Glomerular visceral epithelial cell (primary cell): ENCODE measurements around the gene GSK3A.

Source experiments
- DNase-seq: peaks from one replicate; pipeline ENCODE4 v3.0.0-alpha.2; 2016; ENCODE audit errors: extremely low spot score

The GSK3A gene

DNA sequence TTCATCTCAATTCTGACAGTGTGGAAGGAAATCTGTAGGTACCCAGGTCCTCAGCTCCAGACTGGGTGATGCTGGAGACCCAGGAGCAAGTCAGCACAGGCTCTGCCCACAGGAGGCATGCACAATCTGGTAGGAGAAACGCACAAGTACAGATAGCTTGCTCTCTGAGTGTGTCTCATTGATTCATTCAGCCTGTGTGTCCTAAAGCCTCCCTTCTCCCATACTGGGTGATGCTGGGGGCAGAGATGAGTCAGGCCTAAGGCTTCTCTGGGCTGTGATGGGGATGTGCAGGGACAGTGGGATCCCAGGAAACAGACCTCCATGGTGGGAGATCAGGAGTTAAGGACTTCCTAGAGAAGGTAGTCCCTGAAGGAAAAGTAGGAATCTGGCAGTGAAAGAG is 15.5 kb downstream of the GSK3A start:
- DNase-seq, result no peak

GRCh38 chr19:42225718-42226292 is 16.6 kb downstream of the GSK3A start:
- no peak for DNase-seq

DNA sequence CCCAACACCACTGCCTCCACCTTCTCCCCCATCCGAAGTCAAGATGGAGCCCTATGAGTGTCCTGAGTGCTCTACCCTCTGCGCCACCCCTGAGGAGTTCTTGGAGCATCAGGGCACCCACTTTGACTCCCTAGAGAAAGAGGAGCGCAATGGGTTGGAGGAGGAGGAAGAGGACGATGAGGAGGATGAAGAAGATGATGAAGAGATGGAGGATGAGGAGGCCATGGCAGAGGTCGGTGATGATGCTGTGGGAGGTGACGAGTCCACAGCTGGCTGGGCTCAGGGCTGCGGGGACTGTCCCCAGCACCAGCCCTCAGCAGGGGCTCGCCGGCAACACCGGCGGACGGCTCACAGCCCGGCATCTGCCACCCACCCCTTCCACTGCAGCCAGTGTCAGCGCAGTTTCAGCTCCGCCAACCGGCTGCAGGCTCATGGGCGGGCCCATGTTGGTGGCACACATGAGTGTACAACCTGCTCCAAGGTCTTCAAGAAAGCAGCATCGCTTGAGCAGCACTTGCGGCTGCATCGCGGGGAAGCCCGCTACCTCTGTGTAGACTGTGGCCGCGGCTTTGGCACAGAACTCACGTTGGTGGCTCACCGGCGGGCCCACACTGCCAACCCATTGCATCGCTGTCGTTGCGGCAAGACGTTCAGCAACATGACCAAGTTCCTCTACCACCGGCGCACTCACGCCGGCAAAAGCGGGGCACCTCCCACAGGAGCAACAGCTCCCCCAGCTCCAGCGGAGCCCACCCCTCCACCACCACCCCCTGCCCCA is 17.3 kb downstream of the GSK3A start:
- no peak for DNase-seq

- DNase-seq, result no peak
Observed at GRCh38 chr19:42220751-42221097, 21.7 kb downstream of the GSK3A start.

GRCh38 chr19:42219812-42220750 is 22.3 kb downstream of the GSK3A start, which contains the start of gene ZNF526:
Gene ZNF526 (plus strand): TSS chr19:42220312. CDS start chr19:42224404, 4,092 bp downstream.
- DNase-seq, result peak; percentile 98

DNA sequence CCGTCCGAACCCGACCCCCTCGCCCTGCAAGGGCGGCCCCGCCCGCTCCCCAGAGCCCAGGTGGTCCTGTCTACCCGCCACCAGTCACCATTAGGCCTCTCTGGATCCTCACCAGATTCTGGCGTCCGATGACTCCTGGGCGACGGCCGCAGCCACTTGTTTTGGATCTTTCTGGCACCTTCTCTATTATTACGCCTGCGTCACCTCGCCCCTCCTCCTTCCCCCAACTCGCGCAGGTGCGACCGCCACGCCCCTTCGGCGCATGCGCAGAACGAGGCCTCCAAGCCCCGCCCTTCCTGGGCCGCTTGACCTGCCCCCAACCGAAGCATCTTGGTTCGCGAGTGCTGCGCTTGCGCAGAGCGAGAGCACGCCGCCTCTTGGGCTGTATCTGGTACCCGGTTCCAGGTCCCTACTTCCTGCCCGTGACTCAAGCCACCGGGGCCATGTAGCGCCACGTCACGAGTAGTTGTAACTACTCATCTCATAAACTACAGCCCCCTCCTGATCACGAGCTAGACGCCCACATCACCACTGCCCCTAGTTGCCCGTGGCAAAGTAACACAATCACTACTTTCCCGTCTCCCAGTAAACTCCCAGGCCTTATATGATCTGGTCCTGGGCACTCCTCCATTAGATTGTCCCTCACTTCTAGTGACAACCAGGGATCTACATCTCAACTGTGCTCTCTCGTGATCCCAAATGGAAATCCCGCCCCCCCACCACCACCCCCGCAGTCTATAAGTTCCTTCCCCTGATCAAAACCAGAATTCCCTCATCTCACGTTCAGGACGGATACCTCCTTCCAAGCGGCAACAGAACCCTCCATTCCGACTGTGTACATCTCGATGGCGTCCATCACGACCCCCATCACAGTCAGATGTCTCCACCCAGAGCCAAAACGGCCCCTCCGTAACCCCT is 24.6 kb downstream of the GSK3A start, which contains the start of gene DEDD2:
Gene DEDD2, minus strand, starts transcription at position 158 of the 918 bp plus-strand sequence. CDS start 670 bp downstream, outside the sequence.
- DNase-seq, result peak; percentile 99

- DNase-seq, result peak; percentile 21
Observed at GRCh38 chr19:42216653-42217519, 25.5 kb downstream of the GSK3A start.

DNA sequence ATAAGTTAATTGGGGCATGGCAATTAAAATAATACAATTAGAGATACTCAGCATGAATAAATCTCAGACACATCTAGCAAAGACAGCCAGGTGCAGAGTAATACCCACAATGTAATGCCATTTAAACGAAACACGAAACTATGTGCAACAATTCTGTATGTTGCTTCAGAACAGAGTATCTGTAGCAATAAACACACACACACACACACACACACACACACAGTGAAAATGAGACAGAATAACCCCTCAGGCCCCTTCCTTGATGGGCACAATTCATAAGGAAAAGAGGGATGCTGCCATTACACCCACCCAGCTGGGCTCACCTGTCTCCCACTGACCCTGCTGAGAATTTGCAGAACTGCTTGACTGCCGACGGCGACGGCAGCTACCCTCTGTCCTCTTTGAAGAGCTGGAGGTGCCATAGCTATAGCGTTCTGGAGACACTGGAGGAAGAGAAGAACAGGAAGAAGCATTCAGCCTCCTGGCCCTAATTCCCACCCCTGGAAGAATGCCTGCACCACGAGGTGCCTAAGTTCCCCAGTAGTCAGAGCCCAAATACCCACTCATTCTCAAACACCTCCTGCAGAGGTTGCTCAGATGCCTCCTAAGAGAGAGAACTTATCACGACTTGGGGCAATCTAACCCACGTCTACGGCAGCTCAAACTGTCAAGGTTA is 27.5 kb downstream of the GSK3A start:
- DNase-seq, result no peak

- DNase-seq, result no peak
Observed at GRCh38 chr19:42212886-42213285, 29.5 kb downstream of the GSK3A start.

DNA sequence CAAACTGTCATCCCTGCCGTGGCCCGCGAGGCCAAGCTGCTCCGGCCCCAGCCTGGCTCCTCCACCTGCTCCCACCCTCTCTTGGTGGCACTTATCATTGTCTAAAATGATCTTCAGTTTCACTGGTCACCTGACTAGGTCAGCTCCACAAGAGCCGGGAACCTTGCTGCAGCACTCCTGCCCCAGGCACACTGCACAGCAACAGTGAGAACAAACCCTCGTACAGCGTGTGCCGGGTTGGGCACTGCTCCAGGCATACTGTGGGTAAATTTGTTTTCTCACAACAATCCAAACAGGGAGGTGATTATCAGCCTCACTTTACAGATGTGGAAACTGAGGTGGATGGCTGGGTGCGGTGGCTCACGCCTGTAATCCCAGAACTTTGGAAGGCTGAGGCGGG is 33.8 kb downstream of the GSK3A start:
- DNase-seq, result no peak

- DNase-seq, result peak; percentile 77
Observed at GRCh38 chr19:42207767-42208271, 34.6 kb downstream of the GSK3A start.

- DNase-seq, result peak; percentile 58
Observed at GRCh38 chr19:42206871-42207755, 35.3 kb downstream of the GSK3A start.

GRCh38 chr19:42204664-42205063 is 37.7 kb downstream of the GSK3A start:
- no peak for DNase-seq

DNA sequence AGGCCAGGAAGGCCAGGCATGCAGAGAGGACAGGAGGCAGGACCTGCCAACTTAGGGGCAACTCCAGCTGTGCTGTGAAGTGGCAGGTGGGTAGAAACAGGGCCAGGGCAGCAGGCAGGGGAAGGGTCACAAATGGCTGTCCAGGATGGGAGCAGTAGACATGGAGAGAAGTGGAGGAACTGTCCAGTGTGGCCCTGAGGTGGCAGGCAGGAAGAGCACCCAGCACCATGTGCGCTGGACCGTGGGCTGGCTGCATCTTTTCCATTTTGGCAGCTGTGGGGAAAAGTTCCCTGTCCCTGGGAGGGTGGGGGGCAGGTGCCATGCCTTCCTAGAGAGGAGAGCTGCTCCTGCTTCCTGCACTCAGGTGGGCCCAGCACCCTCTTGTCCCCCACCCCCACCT is 38.7 kb downstream of the GSK3A start:
- peak; percentile 41 for DNase-seq

DNA sequence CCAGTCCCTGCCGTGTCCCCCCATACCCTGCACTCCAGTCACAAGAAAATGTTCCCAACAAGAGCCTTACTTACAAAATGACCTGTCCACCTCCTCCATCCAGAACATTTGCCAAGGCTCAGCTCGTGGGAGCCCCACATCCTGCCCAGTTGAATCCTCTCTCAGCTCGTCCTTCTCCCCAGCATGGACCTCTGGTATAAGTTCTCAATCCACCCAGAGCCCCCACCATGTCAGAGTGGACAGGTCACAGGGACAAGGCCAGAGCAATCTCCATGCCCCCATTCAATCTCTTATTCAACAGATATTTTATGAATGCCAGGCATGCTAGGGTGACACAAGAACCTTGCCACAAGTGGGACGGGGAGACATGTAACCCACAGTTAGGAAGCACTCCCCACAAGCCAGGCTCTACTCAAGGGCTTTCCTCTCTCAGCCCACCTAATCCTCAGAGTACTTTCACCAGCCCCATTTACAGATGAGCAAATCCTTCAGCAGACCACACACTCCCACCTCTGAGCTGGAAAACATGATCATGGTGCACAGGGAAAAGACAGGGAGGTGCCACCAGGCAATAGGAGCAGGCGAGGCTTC is 40.0 kb downstream of the GSK3A start:
- no peak for DNase-seq

GRCh38 chr19:42201489-42202289 is 40.7 kb downstream of the GSK3A start:
- no peak for DNase-seq

DNA sequence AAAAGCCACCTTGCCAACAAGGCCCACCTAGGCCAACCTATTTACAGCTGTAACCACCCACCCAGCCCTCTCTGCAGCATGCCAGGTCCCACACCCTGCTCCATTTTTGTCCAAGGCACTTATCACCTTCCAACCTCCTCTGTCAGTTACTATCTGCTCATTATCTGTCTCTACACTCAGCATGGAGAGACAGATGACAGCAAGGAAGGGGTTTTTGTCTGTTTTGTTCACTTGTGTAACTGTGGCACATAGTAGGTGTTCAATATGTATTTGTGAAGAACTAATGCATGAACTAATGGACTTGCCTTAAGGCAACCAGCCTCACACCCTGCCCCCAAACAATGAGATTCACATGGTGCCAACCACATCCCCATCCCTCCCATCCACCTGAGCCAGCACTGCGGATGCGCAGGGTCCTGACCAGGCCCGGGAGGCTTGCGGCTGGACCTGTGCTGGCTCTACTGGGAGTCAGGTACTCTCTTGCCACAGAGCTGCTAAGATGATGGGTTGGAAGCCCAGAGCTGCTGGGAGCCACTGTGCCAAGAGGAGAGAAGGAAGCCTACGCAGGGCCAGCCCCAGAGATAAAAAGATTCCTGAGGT is 42.2 kb downstream of the GSK3A start:
- no peak for DNase-seq
